GM12873 (cell line): ENCODE data around the gene C12orf57.

Source experiments
- CTCF ChIP-seq: IDR thresholded peaks from 2 replicates; pipeline ENCODE4 v1.5.1; 2012; ENCODE audit warnings: low read depth, mild to moderate bottlenecking, moderate library complexity, low read length, control low read depth; ENCODE audit not compliant: insufficient read depth; ENCODE audit errors: missing control alignments

Gene C12orf57

GRCh38 chr12:6914947-6915788, 28.7 kb upstream of the C12orf57 start:
- no peak for TF ChIP-seq CTCF

- no peak for TF ChIP-seq CTCF
These were observed 28.0 kb upstream of the C12orf57 start for GRCh38 chr12:6915789-6916285.

DNA sequence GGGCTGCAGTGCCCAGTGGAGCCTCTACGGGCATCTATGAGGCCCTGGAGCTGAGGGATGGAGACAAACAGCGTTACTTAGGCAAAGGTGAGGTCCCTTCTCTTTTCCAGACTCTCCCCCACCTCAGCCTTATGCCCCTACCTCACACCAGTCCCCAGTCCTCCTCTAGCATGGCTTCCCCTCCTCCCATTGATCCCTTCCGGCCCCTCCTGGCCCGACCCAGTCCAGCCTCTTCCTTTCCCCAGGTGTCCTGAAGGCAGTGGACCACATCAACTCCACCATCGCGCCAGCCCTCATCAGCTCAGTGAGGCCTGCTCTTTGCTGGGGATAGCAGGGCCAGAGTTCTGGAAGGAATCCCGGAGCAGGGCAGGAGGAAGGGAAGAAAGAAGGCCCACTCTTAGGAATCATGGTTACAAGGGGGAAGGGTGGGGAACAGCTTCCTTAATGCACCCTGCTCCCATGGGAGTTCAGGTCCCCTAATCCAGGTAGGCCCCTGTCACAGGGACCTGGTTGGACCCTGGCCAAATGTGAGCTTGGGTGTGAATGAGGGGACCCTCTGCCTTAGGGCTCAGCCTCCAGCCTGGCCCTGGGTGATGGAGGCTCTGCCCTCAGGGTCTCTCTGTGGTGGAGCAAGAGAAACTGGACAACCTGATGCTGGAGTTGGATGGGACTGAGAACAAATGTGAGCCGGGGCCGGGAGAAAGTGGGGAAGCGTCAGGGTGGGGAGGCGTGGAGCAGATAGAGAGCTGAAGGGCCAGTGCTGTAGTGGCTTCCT, 27.2 kb upstream of the C12orf57 start:
- no peak for TF ChIP-seq CTCF

DNA sequence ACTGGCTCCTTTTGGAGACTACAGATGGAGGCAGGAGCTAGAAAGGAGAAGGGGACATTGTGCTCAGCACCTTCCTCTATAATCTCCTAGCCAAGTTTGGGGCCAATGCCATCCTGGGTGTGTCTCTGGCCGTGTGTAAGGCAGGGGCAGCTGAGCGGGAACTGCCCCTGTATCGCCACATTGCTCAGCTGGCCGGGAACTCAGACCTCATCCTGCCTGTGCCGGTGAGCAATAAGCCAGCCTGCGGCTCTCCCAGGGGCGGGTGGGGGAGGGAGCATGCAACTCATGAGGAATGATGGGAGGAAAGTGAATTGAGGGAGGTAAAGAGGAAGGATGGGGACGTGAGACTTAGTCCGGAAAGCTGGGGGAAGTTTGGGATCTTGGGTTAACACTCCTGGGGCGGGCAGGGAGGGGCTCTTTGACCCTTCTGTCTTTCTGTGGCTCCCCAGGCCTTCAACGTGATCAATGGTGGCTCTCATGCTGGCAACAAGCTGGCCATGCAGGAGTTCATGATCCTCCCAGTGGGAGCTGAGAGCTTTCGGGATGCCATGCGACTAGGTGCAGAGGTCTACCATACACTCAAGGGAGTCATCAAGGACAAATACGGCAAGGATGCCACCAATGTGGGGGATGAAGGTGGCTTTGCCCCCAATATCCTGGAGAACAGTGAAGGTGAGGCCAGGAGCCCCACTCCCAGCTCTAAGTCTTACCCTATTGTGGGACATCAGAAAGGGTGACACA, 26.2 kb upstream of the C12orf57 start:
- TF ChIP-seq CTCF, result no peak

DNA sequence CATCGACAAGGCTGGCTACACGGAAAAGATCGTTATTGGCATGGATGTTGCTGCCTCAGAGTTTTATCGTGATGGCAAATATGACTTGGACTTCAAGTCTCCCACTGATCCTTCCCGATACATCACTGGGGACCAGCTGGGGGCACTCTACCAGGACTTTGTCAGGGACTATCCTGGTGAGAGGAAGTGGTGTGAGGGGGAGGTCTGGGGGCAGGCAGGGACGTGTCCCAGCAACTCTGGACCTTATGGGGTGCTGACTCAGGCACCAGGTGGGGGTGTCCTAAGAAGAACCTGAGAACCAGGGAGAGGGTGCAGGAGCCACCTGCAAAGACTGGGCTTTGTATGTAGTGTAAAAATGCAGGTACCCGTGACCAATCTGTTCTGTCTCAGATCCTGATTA, 24.2 kb upstream of the C12orf57 start:
- no peak for TF ChIP-seq CTCF

GRCh38 chr12:6921539-6921938, 22.3 kb upstream of the C12orf57 start:
- TF ChIP-seq CTCF, result no peak
